T47D (cell line): Measurements from ENCODE around the gene ADAMTS2.

Source experiments
- DNase-seq, 2 experiments: peaks; one replicate each; pipeline versions ENCODE4 v3.0.0 to v3.0.0-alpha.2; 2011 to 2012; ENCODE audit warnings: low read depth in 1 of 2, low spot score in 1 of 2
- JUND ChIP-seq: IDR thresholded peaks from 2 replicates; pipeline ENCODE4 v1.6.1; 2012; ENCODE audit warnings: low read depth
- in situ Hi-C: cut with HindIII; loops from 2 replicates; pipeline ENCODE4 v1.10.0; 2016; ENCODE audit warnings: low sequenced_read_pairs, low pct_unique_long_range_greater_than_20kb

Gene ADAMTS2

GRCh38 chr5:179267671-179268083 lies 77.6 kb downstream of the ADAMTS2 start:
- TF ChIP-seq JUND = no peak
- DNase-seq = no peak
- in situ Hi-C loops = no loop called here

DNA sequence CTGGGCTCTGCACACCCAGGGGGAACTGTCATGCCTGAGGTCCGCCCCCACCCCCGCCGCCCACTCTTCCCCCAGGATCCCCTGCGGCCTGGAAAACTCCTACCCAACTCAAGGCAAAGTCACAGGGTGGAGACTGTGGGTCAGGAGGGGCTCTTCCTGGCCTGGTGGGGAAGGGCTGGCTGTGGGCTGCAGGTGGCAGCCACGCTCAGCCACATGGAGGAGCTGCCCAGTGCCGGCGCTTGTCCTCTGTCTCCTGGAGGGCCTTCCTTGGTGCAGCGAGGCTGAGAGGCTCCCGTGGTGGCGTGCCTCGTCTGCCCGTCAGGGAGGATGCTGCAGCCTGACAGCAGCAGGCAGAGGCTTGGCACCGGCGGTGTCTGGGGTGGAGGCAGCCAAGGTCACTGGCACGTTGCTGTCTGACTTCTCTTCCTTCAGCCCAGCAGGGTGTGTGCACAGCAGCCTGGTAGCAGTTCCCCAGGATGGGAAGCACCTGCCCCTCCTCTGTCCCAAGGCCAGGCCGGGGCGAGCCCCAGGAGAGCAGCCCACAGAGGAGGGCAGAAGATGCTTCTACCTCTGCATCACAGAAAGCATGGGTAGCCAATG lies 78.1 kb downstream of the ADAMTS2 start:
- TF ChIP-seq JUND = no peak
- DNase-seq = no peak
- in situ Hi-C loops = no loop called here

GRCh38 chr5:179266291-179267070 lies 78.8 kb downstream of the ADAMTS2 start:
- no peak for DNase-seq
- no peak for TF ChIP-seq JUND
- in situ Hi-C loops = no loop called here

GRCh38 chr5:179265514-179266290 lies 79.6 kb downstream of the ADAMTS2 start:
- in situ Hi-C loops = no loop called here
- no peak for DNase-seq
- no peak for TF ChIP-seq JUND

DNA sequence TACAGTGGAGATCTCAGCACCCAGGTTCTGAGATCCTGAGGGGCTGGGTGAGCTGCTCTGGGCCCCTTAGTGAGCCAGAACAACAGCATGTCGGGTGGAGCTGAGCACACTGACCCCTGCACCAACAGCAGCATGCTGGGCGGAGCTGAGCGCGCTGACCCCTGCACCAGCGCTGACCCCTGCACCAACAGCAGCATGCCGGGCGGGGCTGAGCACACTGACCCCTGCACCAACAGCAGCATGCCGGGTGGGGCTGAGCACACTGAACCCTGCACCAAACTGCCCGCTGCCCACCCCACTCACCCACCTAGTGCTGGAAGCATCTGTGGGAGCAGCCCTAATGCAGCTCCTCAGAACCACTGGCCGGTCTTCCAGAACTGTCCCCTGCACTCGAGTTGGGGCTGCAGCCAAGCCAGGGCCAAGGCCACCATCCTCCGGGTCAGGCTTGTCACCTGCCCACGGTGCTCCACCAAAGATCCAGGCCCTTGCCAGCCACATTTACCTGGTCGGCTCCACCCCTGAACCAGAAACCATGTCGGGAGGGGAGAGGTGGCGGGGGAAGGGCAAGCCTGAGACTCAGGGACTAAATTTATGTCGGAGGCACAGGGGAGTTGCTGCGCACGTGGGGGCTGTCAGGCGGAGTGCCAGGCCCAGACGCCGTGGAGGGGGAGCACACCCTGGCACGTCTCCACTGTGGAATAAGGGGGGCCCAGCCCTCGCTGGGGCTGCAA lies 80.3 kb downstream of the ADAMTS2 start:
- no peak for TF ChIP-seq JUND
- DNase-seq = no peak
- in situ Hi-C loops = no loop called here

GRCh38 chr5:179264053-179264782 lies 81.0 kb downstream of the ADAMTS2 start:
- DNase-seq = no peak
- no peak for TF ChIP-seq JUND
- in situ Hi-C loops = no loop called here

- in situ Hi-C loops = no loop called here
- no peak for DNase-seq
Measured at GRCh38 chr5:179263391-179264052, 81.7 kb downstream of the ADAMTS2 start.

DNA sequence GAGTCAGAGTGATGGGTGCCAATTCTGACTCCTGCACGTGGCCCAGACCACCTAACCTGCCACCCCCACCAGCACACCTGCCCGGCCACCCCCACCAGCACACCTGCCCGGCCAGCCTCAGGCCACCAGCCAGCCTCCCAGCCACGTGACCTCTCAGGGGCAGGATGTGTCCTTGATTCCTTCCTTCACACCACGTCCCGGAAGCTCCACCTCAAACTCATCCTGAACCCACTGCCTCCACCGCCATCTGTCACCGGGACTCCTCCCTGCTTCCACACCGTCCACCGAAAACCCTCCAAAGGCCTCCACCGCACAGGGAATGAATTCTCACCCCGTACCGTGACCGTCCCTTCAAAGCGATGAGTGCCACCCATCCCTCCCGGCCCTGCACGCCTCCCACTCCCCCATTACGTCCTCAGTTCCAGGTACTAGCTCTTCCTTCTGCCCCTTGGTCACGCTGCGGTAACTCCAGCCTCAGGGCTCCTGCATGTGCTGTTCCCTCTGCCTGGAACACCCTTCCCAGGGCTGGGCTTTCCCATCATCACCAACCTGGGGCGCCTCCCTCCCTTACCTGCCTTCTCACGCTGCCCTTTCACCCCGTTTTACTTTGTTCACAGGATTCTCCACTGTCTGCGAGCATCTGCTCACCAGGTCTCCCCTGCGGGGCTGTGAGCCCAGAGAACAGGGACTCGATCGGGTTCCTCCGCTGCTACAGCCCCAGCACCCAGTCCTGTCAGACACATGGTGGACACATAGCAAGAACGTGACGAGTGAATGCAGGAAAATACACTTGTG lies 82.9 kb downstream of the ADAMTS2 start:
- TF ChIP-seq JUND = no peak
- DNase-seq = no peak
- in situ Hi-C loops = no loop called here

More at GRCh38 chr5:179263391-179264052, 81.7 kb downstream of the ADAMTS2 start:
- TF ChIP-seq JUND = no peak

- in situ Hi-C loops = no loop called here
- DNase-seq = peak in 1 of 2 experiments; percentile 54
- TF ChIP-seq JUND = no peak
Measured at GRCh38 chr5:179261301-179262125, 83.7 kb downstream of the ADAMTS2 start.
